Measurements from ENCODE around the gene SH2D4B. TPM values are rescaled to one million over a fixed set of nuclear protein-coding genes. Genes with fewer than 3 reads are reported as not detected.

SH2D4B gene
- total and polyA plus RNA-seq, 2 donors (not counting 3 experiments of a cell fraction or from before 2014, with no cell fraction given) = not detected

DNA sequence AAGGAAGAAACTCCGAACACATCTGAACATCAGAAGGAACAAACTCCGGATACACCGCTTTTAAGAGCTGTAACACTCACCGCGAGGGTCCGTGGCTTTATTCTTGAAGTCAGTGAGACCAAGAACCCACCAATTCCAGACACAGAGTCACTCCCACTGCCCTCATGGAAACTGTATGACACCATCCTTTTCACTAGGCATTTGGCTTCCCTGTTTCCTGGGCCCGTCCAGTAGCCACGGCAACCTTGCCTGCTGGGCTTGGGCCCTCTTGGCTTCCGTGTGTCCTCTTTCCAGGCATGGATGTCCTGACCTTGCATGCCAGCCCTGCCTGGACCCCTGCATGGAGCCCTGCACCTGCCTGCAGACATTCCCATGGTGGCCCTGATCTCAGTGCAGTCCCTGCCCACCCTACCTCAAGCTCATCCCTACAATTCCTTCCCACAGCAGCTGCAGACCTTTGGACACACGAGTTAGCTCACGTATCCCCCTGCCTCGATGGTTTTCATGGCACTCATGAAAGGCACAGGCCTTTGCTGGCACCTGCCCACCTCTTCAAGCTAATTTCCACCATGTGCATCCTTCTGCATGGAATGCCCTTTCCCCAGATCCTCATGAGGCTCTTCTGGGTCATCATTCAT is 6.7 kb downstream of the SH2D4B start:
- intact Hi-C loops (cut with micrococcal nuclease) = no loop called here
- ChIA-PET POLR2A (no interaction called here), CTCF (interaction anchor here (1.6 kb wide), 1 partner anchor 119 kb away, joined by 5 read pairs; no protein-coding TSS in a partner anchor)
- H3K27ac ChIP-seq (ENCODE audit: insufficient read depth, low read depth, low read length) = no peak overlapping the region
- no peaks in the 10 kb centered on the region for H3K9me1 ChIP-seq (replicated peaks; ENCODE audit: control insufficient read depth, extremely low read depth, insufficient read depth, low read length)
- no TSS peak for BruUV-seq (replicated peaks)
- H3K27me3 ChIP-seq (ENCODE audit: control insufficient read depth in 2 of 2, insufficient read depth in 2 of 2, low read length in 2 of 2) = peaks cover 2 to 11% of the 10 kb centered on the region in 2 experiments
- H3K4me3 ChIP-seq (replicated peaks in 1 of 3; ENCODE audit: insufficient read depth in 1 of 3, low read depth in 1 of 3, low read length in 3 of 3) = no peak overlapping the region
- H3K36me3 ChIP-seq (ENCODE audit: control insufficient read depth in 2 of 2, extremely low read depth in 1 of 2, insufficient read depth in 2 of 2, low read length in 2 of 2) = no peaks in the 10 kb centered on the region
- no peak for FAIRE-seq
- H3K79me2 ChIP-seq (ENCODE audit: control insufficient read depth, insufficient read depth, low read length) = no peaks in the 10 kb centered on the region
- H3K9me3 ChIP-seq (replicated peaks; ENCODE audit: control insufficient read depth, insufficient read depth, low read length) = no peaks in the 10 kb centered on the region
- TF ChIP-seq, protein P1, sequence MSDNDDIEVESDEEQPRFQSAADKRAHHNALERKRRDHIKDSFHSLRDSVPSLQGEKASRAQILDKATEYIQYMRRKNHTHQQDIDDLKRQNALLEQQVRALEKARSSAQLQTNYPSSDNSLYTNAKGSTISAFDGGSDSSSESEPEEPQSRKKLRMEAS (IDR thresholded peaks at IDR 0.05; ENCODE audit: insufficient read depth, insufficient read length) = no peak
- TF ChIP-seq JUN (IDR thresholded peaks at IDR 0.05; ENCODE audit: borderline replicate concordance, insufficient read depth, insufficient read length, low read depth) (no peak), POLR2A (IDR thresholded peaks at IDR 0.05; ENCODE audit: low read depth, low read length) (no peak), EZH2 (IDR thresholded peaks at IDR 0.05; ENCODE audit: borderline replicate concordance, low read depth, low read length, severe bottlenecking) (no peak), MYC (IDR thresholded peaks at IDR 0.05; ENCODE audit: low read depth, low read length) (no peak), GATA2 (IDR thresholded peaks at IDR 0.05; ENCODE audit: insufficient read depth, insufficient read length, low read depth, low read length) (no peak), POLR2AphosphoS5 (IDR thresholded peaks at IDR 0.05; ENCODE audit: insufficient read depth, low read depth, low read length) (no peak), FOS (IDR thresholded peaks at IDR 0.05; ENCODE audit: borderline replicate concordance, insufficient read depth, low read length) (no peak)
- TF ChIP-seq, protein P2, sequence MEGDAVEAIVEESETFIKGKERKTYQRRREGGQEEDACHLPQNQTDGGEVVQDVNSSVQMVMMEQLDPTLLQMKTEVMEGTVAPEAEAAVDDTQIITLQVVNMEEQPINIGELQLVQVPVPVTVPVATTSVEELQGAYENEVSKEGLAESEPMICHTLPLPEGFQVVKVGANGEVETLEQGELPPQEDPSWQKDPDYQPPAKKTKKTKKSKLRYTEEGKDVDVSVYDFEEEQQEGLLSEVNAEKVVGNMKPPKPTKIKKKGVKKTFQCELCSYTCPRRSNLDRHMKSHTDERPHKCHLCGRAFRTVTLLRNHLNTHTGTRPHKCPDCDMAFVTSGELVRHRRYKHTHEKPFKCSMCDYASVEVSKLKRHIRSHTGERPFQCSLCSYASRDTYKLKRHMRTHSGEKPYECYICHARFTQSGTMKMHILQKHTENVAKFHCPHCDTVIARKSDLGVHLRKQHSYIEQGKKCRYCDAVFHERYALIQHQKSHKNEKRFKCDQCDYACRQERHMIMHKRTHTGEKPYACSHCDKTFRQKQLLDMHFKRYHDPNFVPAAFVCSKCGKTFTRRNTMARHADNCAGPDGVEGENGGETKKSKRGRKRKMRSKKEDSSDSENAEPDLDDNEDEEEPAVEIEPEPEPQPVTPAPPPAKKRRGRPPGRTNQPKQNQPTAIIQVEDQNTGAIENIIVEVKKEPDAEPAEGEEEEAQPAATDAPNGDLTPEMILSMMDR (IDR thresholded peaks at IDR 0.05; ENCODE audit: extremely low read depth in 1 of 2, insufficient read depth in 1 of 2, low read depth in 1 of 2, low read length in 2 of 2) = no peak
- H4K20me1 ChIP-seq (replicated peaks; ENCODE audit: control insufficient read depth, extremely low read depth, insufficient read depth, low read length) = no peaks in the 10 kb centered on the region
- no peaks in the 10 kb centered on the region for H3K4me1 ChIP-seq (ENCODE audit: control insufficient read depth, extremely low read depth, insufficient read depth, low read length)
- no peak for DNase-seq (ENCODE audit: low read depth, low spot score)
- dilution Hi-C loops (cut with MboI; ENCODE audit: extremely low pct_ligation_motif_present, low sequenced_read_pairs) = no loop called here
- no peak overlapping the region for H3K4me2 ChIP-seq (ENCODE audit: insufficient read depth, low read length)
- H2AFZ ChIP-seq (ENCODE audit: low read depth, low read length) = no peak overlapping the region
- no peak overlapping the region for H3K9ac ChIP-seq (replicated peaks; ENCODE audit: extremely low read depth, insufficient read depth, low read length)

All from endothelial cell of umbilical vein (primary cell).